HCT116 (cell line): ENCODE results near the gene PIAS4. TPM values are rescaled to one million over a fixed set of nuclear protein-coding genes. Genes with fewer than 3 reads are reported as not detected.

Source experiments
- ATAC-seq: fragments of 200-7000 bp; cut with Tn5 transposase; 2 replicates; pipeline ENCODE4 v1.9.1; 2020; ENCODE audit warnings: mild to moderate bottlenecking, moderate library complexity
- BruUV-seq: library from RNA; stranded (reverse); fragments of 400-500 nt; replicated peaks from 2 replicates; lab custom pipeline; 2021; lab: Mats Ljungman, UMichigan
- CTCF ChIA-PET: fragments of 300-600 bp; sonication (Branson Sonifier 250); formaldehyde crosslinking; loops from one replicate; lab custom pipeline; 2021; ENCODE audit warnings: antibody characterized with exemption; lab: Charles Lee
- POLR2A ChIA-PET: fragments of 300-600, 350-600 bp; sonication (Branson Sonifier 250); formaldehyde crosslinking; loops from one replicate; lab custom pipeline; 2021; ENCODE audit warnings: antibody characterized with exemption; lab: Charles Lee
- RAD21 ChIA-PET, 2 experiments: fragments of 300-600 bp; sonication (Branson Sonifier 250); formaldehyde crosslinking; loops; one replicate each; lab custom pipeline; 2023; ENCODE audit warnings: low total read pairs in 2 of 2; ENCODE audit not compliant: uncharacterized antibody in 2 of 2, unreplicated experiment in 2 of 2, low non-redundant PET in 1 of 2; lab: Charles Lee
- DNase-seq: peaks from one replicate; pipeline ENCODE4 v3.0.0-alpha.2; 2010; ENCODE audit warnings: low read depth, low spot score
- H2AFZ ChIP-seq: fragments of 200-600 bp; shearing (Covaris generic), sonication (generic); 2 replicates; pipeline ENCODE4 v1.6.1; 2017; ENCODE audit warnings: low read depth, mixed run types, mixed read lengths, antibody characterized with exemption, low read length; ENCODE audit not compliant: poor library complexity, severe bottlenecking
- H3K27ac ChIP-seq: 2 replicates; pipeline ENCODE4 v1.5.1; 2012; ENCODE audit warnings: low read depth, low read length
- H3K27me3 ChIP-seq: fragments of 200-600 bp; sonication (generic); 2 replicates; pipeline ENCODE4 v1.6.1; 2016; ENCODE audit warnings: mixed run types, low read length, mixed read lengths; ENCODE audit not compliant: insufficient read depth
- H3K36me3 ChIP-seq, 2 experiments: fragments of 200-500 bp in 1 of 2; fragments of 200-600 bp in 1 of 2; sonication (Bioruptor generic) in 1 of 2; sonication (generic) in 1 of 2; 2 replicates each; pipeline versions ENCODE4 v1.5.1 to v1.6.1; 2014 to 2016; ENCODE audit warnings: low read length in 2 of 2, inconsistent platforms in 1 of 2, mixed read lengths in 1 of 2, mixed run types in 1 of 2; ENCODE audit not compliant: insufficient read depth in 2 of 2, control insufficient read depth in 1 of 2
- H3K4me1 ChIP-seq, 2 experiments: fragments of 200-600 bp in 1 of 2; sonication (generic) in 1 of 2; 2 replicates each; pipeline versions ENCODE4 v1.5.1 to v1.6.1; 2012 to 2017; ENCODE audit warnings: low read length in 2 of 2, inconsistent platforms in 1 of 2, mild to moderate bottlenecking in 1 of 2, mixed read lengths in 1 of 2, mixed run types in 1 of 2, moderate library complexity in 1 of 2; ENCODE audit not compliant: insufficient read depth in 2 of 2, control insufficient read depth in 1 of 2
- H3K4me2 ChIP-seq: fragments of 200-600 bp; sonication (generic); 2 replicates; pipeline ENCODE4 v1.6.1; 2017; ENCODE audit warnings: mixed run types, low read length, mixed read lengths
- H3K4me3 ChIP-seq, 2 experiments: fragments of 200-600 bp in 1 of 2; sonication (generic) in 1 of 2; replicated peaks in 1 of 2; 2 replicates each; pipeline ENCODE4 v1.5.1; 2011 to 2016; ENCODE audit warnings: low read length in 2 of 2, control low read depth in 1 of 2, low read depth in 1 of 2, mild to moderate bottlenecking in 1 of 2, mixed read lengths in 1 of 2, mixed run types in 1 of 2
- H3K79me2 ChIP-seq: fragments of 200-600 bp; sonication (generic); 2 replicates; pipeline ENCODE4 v1.6.1; 2017; ENCODE audit warnings: mild to moderate bottlenecking, mixed run types, low read length, moderate library complexity, mixed read lengths; ENCODE audit not compliant: insufficient read depth
- H3K9ac ChIP-seq: fragments of 200-600 bp; sonication (generic); 2 replicates; pipeline ENCODE4 v1.6.1; 2016; ENCODE audit warnings: low read length, mixed read lengths
- H3K9me2 ChIP-seq: fragments of 200-600 bp; sonication (generic), shearing (Covaris generic); 2 replicates; pipeline ENCODE4 v1.6.1; 2017; ENCODE audit warnings: mixed run types, mild to moderate bottlenecking, moderate library complexity; ENCODE audit not compliant: insufficient read depth
- H3K9me3 ChIP-seq, 2 experiments: fragments of 200-500 bp in 1 of 2; fragments of 200-600 bp in 1 of 2; sonication (Bioruptor generic) in 1 of 2; sonication (generic) in 1 of 2; 2 replicates each; pipeline ENCODE4 v1.6.1; 2014 to 2017; ENCODE audit warnings: low read length in 2 of 2, mixed read lengths in 2 of 2, inconsistent platforms in 1 of 2, low read depth in 1 of 2, mild to moderate bottlenecking in 1 of 2, mixed run types in 1 of 2, moderate library complexity in 1 of 2; ENCODE audit not compliant: control insufficient read depth in 1 of 2, insufficient read depth in 1 of 2
- H4K20me1 ChIP-seq: fragments of 200-600 bp; sonication (generic), shearing (Covaris generic); 2 replicates; pipeline ENCODE4 v1.6.1; 2017; ENCODE audit warnings: mixed run types, mild to moderate bottlenecking, moderate library complexity; ENCODE audit not compliant: insufficient read depth
- CBX3 ChIP-seq: IDR thresholded peaks from 2 replicates; pipeline ENCODE4 v1.6.1; 2012; ENCODE audit warnings: low read depth
- CEBPB ChIP-seq: IDR thresholded peaks from 2 replicates; pipeline ENCODE4 v1.6.1; 2012; ENCODE audit warnings: low read depth
- ELF1 ChIP-seq: IDR thresholded peaks from 2 replicates; pipeline ENCODE4 v1.6.1; 2012; ENCODE audit warnings: low read depth, borderline replicate concordance
- EZH2 ChIP-seq: fragments of 200-600 bp; sonication (generic); IDR thresholded peaks from 2 replicates; pipeline ENCODE4 v1.6.1; 2017; ENCODE audit warnings: antibody characterized with exemption, mixed run types
- FOSL1 ChIP-seq: IDR thresholded peaks from 2 replicates; pipeline ENCODE4 v1.6.1; 2012; ENCODE audit warnings: low read depth
- JUND ChIP-seq: IDR thresholded peaks from 2 replicates; pipeline ENCODE4 v1.6.1; 2012
- MAX ChIP-seq: IDR thresholded peaks from 2 replicates; pipeline ENCODE4 v1.6.1; 2012
- POLR2A ChIP-seq: IDR thresholded peaks from 2 replicates; pipeline ENCODE4 v1.7.0; 2011; ENCODE audit warnings: borderline replicate concordance; ENCODE audit not compliant: insufficient read depth, insufficient read length; ENCODE audit errors: extremely low read depth
- RAD21 ChIP-seq: IDR thresholded peaks from 2 replicates; pipeline ENCODE4 v1.6.1; 2012; ENCODE audit warnings: low read depth, mild to moderate bottlenecking
- REST ChIP-seq: IDR thresholded peaks from 2 replicates; pipeline ENCODE4 v1.6.1; 2012; ENCODE audit warnings: low read depth
- SIN3A ChIP-seq: IDR thresholded peaks from 2 replicates; pipeline ENCODE4 v1.6.1; 2012; ENCODE audit warnings: low read depth
- SP1 ChIP-seq: IDR thresholded peaks from 2 replicates; pipeline ENCODE4 v1.6.1; 2012; ENCODE audit warnings: low read depth
- SRF ChIP-seq: IDR thresholded peaks from 2 replicates; pipeline ENCODE4 v1.6.1; 2012; ENCODE audit warnings: low read depth
- TCF7L2 ChIP-seq: IDR thresholded peaks from 2 replicates; pipeline ENCODE4 v1.7.0; 2011; ENCODE audit warnings: borderline replicate concordance, inconsistent platforms; ENCODE audit not compliant: insufficient read depth, insufficient read length; ENCODE audit errors: extremely low read depth
- YY1 ChIP-seq: IDR thresholded peaks from 2 replicates; pipeline ENCODE4 v1.6.1; 2011; ENCODE audit warnings: low read length, low read depth, moderate library complexity, mild to moderate bottlenecking; ENCODE audit not compliant: insufficient replicate concordance; ENCODE audit errors: extremely low read depth
- ZBTB33 ChIP-seq: IDR thresholded peaks from 2 replicates; pipeline ENCODE4 v1.6.1; 2011; ENCODE audit warnings: mild to moderate bottlenecking, low read length, moderate library complexity; ENCODE audit not compliant: insufficient replicate concordance; ENCODE audit errors: extremely low read depth
- ZFX ChIP-seq: fragments of 450-650 bp; IDR thresholded peaks from 2 replicates; pipeline ENCODE4 v1.6.1; 2017
- intact Hi-C: fragments of 100-400 bp; cut with micrococcal nuclease; formaldehyde crosslinking; loops from 2 replicates; pipeline ENCODE4 v1.10.0; 2022
- total RNA-seq: library from RNA; stranded (reverse); gene quantifications from one replicate; pipeline ENCODE4 v1.2.1, GENCODE V29; 2021; ENCODE audit not compliant: unreplicated experiment

PIAS4 gene
- total RNA-seq, 1 experiment from 2014 or later, result 28.4 TPM

GRCh38 chr19:3959766-3960131 lies 47.8 kb upstream of the PIAS4 start:
- ChIA-PET RAD21 (no interaction called here), POLR2A (no interaction called here), CTCF (no interaction called here)
- Histone ChIP-seq H3K4me3 (no peak overlapping the region), H3K4me2 (no peak overlapping the region), H3K9ac (no peak overlapping the region), H3K36me3 (peaks cover 6 to 21% of the 10 kb centered on the region in 2 experiments; a peak in 3 of 4 replicates), H4K20me1 (no peaks in the 10 kb centered on the region), H3K4me1 (peaks cover 0 to 11% of the 10 kb centered on the region in 2 experiments; a peak in 1 of 4 replicates), H3K9me3 (no peaks in the 10 kb centered on the region), H2AFZ (no peak overlapping the region), H3K79me2 (no peaks in the 10 kb centered on the region; the same call in 1 of the 2 replicates), H3K27ac (no peak overlapping the region), H3K9me2 (no peaks in the 10 kb centered on the region), H3K27me3 (no peaks in the 10 kb centered on the region)
- BruUV-seq, result no TSS peak
- intact Hi-C loops, result no loop called here
- no peak for DNase-seq
- ATAC-seq, result no peak
- TF ChIP-seq CEBPB (no peak), YY1 (no peak), ZFX (no peak)

GRCh38 chr19:3961007-3961406 lies 46.5 kb upstream of the PIAS4 start:
- Histone ChIP-seq H3K79me2 (peaks cover 5% of the 10 kb centered on the region; the same call in 1 of the 2 replicates), H3K9me3 (no peaks in the 10 kb centered on the region), H3K27ac (no peak overlapping the region), H3K4me2 (no peak overlapping the region), H3K4me1 (peaks cover 0 to 11% of the 10 kb centered on the region in 2 experiments; a peak in 1 of 4 replicates), H3K36me3 (peaks cover 6 to 23% of the 10 kb centered on the region in 2 experiments; a peak in 3 of 4 replicates), H3K27me3 (no peaks in the 10 kb centered on the region), H3K4me3 (no peak overlapping the region), H3K9ac (no peak overlapping the region), H3K9me2 (no peaks in the 10 kb centered on the region), H2AFZ (no peak overlapping the region), H4K20me1 (no peaks in the 10 kb centered on the region)
- RAD21 ChIA-PET, result no interaction called here
- intact Hi-C loops, result no loop called here
- DNase-seq, result no peak
- BruUV-seq, result no TSS peak
- CTCF ChIA-PET, result no interaction called here
- POLR2A ChIA-PET, result no interaction called here
- ATAC-seq, result no peak
- TF ChIP-seq SRF (no peak), REST (no peak), CBX3 (no peak), SP1 (no peak), ELF1 (no peak), JUND (no peak), MAX (no peak), CEBPB (no peak), RAD21 (no peak), FOSL1 (no peak), ZFX (no peak), EZH2 (no peak), POLR2A (no peak), ZBTB33 (no peak), SIN3A (no peak), TCF7L2 (no peak)
